Measurements from ENCODE around the gene ASPG.

GRCh38 chr14:104161602-104162367 is 76.3 kb downstream of the ASPG start:
- TF ChIP-seq CTCF (IDR thresholded peaks at IDR 0.05) (no peak), POLR2A (IDR thresholded peaks at IDR 0.05) (no peak), EP300 (IDR thresholded peaks at IDR 0.05) (no peak), POLR2AphosphoS5 (IDR thresholded peaks at IDR 0.05) (no peak)
